Gastroesophageal sphincter (tissue), 3 donors: ENCODE results near the gene KLHDC8A.

Experiments used
- CTCF ChIP-seq, 4 experiments: fragments of 200-600 bp in 2 of 4; fragments of 450-650 bp in 2 of 4; sonication (generic) in 1 of 4; IDR thresholded peaks; one replicate each; pipeline ENCODE4 v1.5.1; 2017 to 2019; ENCODE audit warnings: antibody characterized with exemption in 4 of 4, mild to moderate bottlenecking in 2 of 4, moderate library complexity in 2 of 4
- POLR2A ChIP-seq, 2 donors: fragments of 450-650 bp; IDR thresholded peaks; one replicate each; pipeline ENCODE4 v1.6.1; 2017; ENCODE audit warnings: antibody characterized with exemption in 2 of 2, mild to moderate bottlenecking in 2 of 2, moderate library complexity in 1 of 2
- POLR2AphosphoS5 ChIP-seq: sonication (generic); formaldehyde crosslinking; IDR thresholded peaks from one replicate; pipeline ENCODE4 v1.6.1; 2017; ENCODE audit warnings: antibody characterized with exemption

- TF ChIP-seq CTCF (IDR thresholded peaks at IDR 0.05) (no peak), POLR2A (IDR thresholded peaks at IDR 0.05) (no peak), POLR2AphosphoS5 (no peak)
Observed at GRCh38 chr1:205381305-205381704, 24.6 kb upstream of the KLHDC8A start.
